Liver (tissue), 3 donors: ENCODE measurements around the gene PPM1L.

Experiments used
- CTCF ChIP-seq: fragments of 150-350 bp; IDR thresholded peaks from 2 replicates; pipeline ENCODE4 v1.5.1; 2017; ENCODE audit warnings: improper control_type of control experiment, low read depth, low read length; ENCODE audit not compliant: missing input control
- EGR1 ChIP-seq, 2 donors: IDR thresholded peaks; 2 replicates each; pipeline ENCODE4 v1.6.1; 2016 to 2018; ENCODE audit warnings: antibody characterized with exemption in 2 of 2, low read depth in 2 of 2
- FOXA2 ChIP-seq: IDR thresholded peaks from 2 replicates; pipeline ENCODE4 v1.6.1; 2016; ENCODE audit warnings: antibody characterized with exemption
- HNF4A ChIP-seq, 2 donors: conservative IDR thresholded peaks; 2 replicates each; pipeline ENCODE4 v1.6.1; 2016; ENCODE audit warnings: antibody characterized with exemption in 2 of 2, mild to moderate bottlenecking in 2 of 2
- HNF4G ChIP-seq: IDR thresholded peaks from 2 replicates; pipeline ENCODE4 v1.6.1; 2016; ENCODE audit warnings: antibody characterized with exemption
- JUND ChIP-seq, 2 donors: IDR thresholded peaks; 2 replicates each; pipeline ENCODE4 v1.6.1; 2016; ENCODE audit warnings: antibody characterized with exemption in 2 of 2
- MAX ChIP-seq: IDR thresholded peaks from 2 replicates; pipeline ENCODE4 v1.6.1; 2016; ENCODE audit warnings: antibody characterized with exemption
- RAD21 ChIP-seq, 2 donors: IDR thresholded peaks; 2 replicates each; pipeline ENCODE4 v1.6.1; 2016; ENCODE audit warnings: antibody characterized with exemption in 2 of 2, mild to moderate bottlenecking in 2 of 2
- REST ChIP-seq: IDR thresholded peaks from 2 replicates; pipeline ENCODE4 v1.6.1; 2016; ENCODE audit warnings: antibody characterized with exemption, mild to moderate bottlenecking
- RXRA ChIP-seq, 2 donors: IDR thresholded peaks; 2 replicates each; pipeline ENCODE4 v1.6.1; 2017 to 2018; ENCODE audit warnings: antibody characterized with exemption in 2 of 2, mild to moderate bottlenecking in 1 of 2
- SP1 ChIP-seq: IDR thresholded peaks from 2 replicates; pipeline ENCODE4 v1.6.1; 2018; ENCODE audit warnings: antibody characterized with exemption, mild to moderate bottlenecking
- TAF1 ChIP-seq: conservative IDR thresholded peaks from 2 replicates; pipeline ENCODE4 v1.6.1; 2016; ENCODE audit warnings: antibody characterized with exemption, mild to moderate bottlenecking
- YY1 ChIP-seq: IDR thresholded peaks from 2 replicates; pipeline ENCODE4 v1.6.1; 2016; ENCODE audit warnings: antibody characterized with exemption, mild to moderate bottlenecking
- ZBTB33 ChIP-seq: IDR thresholded peaks from 2 replicates; pipeline ENCODE4 v1.6.1; 2016; ENCODE audit warnings: antibody characterized with exemption
- donor health status: healthy.
- donor health status: healthy.

GRCh38 chr3:160773722-160774121 lies 17.7 kb downstream of the PPM1L start:
- TF ChIP-seq SP1 (no peak), CTCF (no peak), HNF4G (no peak), ZBTB33 (no peak), EGR1 (IDR thresholded peaks at IDR 0.05; ENCODE audit: low read depth in 2 of 2) (no peak), MAX (no peak), HNF4A (conservative IDR thresholded peaks at IDR 0.05) (no peak), REST (no peak), TAF1 (no peak), RXRA (IDR thresholded peaks at IDR 0.05) (no peak), YY1 (no peak), RAD21 (IDR thresholded peaks at IDR 0.05) (no peak), JUND (IDR thresholded peaks at IDR 0.05) (no peak), FOXA2 (no peak)
